HG03457 (cell line): ENCODE measurements around the gene PRR5.

Experiments
- ATAC-seq: cut with Tn5 transposase; IDR thresholded peaks from one replicate; pipeline ENCODE4 v1.9.1; 2021; ENCODE audit warnings: moderate number of reproducible peaks; ENCODE audit not compliant: unreplicated experiment

Gene PRR5

GRCh38 chr22:44711690-44712555, 9.9 kb downstream of the PRR5 start:
- no peak for ATAC-seq

GRCh38 chr22:44712962-44713361, 11.0 kb downstream of the PRR5 start:
- no peak for ATAC-seq

- ATAC-seq, result no peak
Measured at GRCh38 chr22:44714703-44715350, 12.8 kb downstream of the PRR5 start.

GRCh38 chr22:44718418-44718817, 16.4 kb downstream of the PRR5 start:
- no peak for ATAC-seq

- ATAC-seq, result no peak
Measured at GRCh38 chr22:44719586-44720368, 17.8 kb downstream of the PRR5 start.

- ATAC-seq, result no peak
Measured at GRCh38 chr22:44721213-44721612, 19.2 kb downstream of the PRR5 start.

GRCh38 chr22:44722611-44723010, 20.6 kb downstream of the PRR5 start:
- no peak for ATAC-seq

- ATAC-seq, result no peak
Measured at GRCh38 chr22:44723801-44724200, 21.8 kb downstream of the PRR5 start.

GRCh38 chr22:44724416-44724815, 22.4 kb downstream of the PRR5 start:
- ATAC-seq, result no peak

- no peak for ATAC-seq
Measured at GRCh38 chr22:44724859-44725258, 22.9 kb downstream of the PRR5 start.

GRCh38 chr22:44726439-44726838, 24.4 kb downstream of the PRR5 start:
- ATAC-seq, result no peak

GRCh38 chr22:44727148-44727547, 25.1 kb downstream of the PRR5 start:
- no peak for ATAC-seq

GRCh38 chr22:44727709-44728108, 25.7 kb downstream of the PRR5 start:
- ATAC-seq, result no peak

- ATAC-seq, result no peak
Measured at GRCh38 chr22:44728761-44729324, 26.8 kb downstream of the PRR5 start.

GRCh38 chr22:44729391-44730021, 27.5 kb downstream of the PRR5 start:
- ATAC-seq, result no peak

- no peak for ATAC-seq
Measured at GRCh38 chr22:44730022-44730393, 28.0 kb downstream of the PRR5 start.

- ATAC-seq, result no peak
Measured at GRCh38 chr22:44730490-44731356, 28.7 kb downstream of the PRR5 start.

GRCh38 chr22:44731357-44731970, 29.5 kb downstream of the PRR5 start:
- no peak for ATAC-seq

GRCh38 chr22:44732017-44732561, 30.1 kb downstream of the PRR5 start:
- no peak for ATAC-seq
